ENCODE results near the gene GREB1. TPM values are rescaled to one million over a fixed set of nuclear protein-coding genes. Genes with fewer than 3 reads are reported as not detected.

The GREB1 gene
- total and polyA plus RNA-seq, 2 of the 13 experiments (the other 11 are each of a cell fraction or from before 2014, with no cell fraction given) = 31.3 to 61.2 TPM

DNA sequence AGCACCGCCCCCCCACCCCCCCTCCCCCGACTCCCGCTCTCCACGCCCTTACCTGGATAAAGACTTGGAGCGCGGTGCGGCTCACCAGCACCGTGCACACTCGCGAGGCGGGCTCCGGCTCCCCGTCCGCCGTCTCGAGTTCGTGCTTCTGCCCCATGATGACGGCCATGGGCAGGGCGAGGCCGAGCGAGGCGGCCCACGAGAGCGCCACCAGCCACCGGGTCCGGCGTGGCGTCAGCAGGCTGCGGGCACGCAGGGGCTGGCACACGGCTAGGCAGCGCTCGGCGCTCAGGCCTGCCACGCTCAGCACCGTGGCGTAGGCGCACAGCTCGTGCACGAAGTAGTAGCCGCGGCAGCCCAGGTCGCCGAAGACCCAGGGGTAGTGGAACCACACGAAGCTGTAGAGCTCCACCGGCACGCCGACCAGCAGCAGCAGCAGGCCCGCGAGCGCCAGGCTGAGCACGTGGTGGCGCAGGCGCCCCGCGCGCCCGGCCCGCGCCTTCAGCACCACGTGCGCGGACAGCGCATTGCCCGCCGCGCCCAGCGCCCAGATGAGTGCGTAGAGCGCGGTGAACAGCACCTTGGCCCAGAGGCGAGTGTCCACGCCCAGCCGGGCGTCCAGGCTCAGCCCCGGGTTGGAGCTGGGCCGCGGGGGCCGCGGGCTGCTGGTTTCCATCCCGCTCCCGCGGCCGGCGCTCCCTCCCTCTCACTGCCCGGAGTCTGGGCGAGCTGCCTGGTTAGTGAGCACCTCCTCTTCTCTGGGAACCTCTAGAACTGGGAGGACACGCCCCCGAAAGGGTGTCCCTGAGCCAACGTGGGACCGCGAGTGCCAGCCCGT lies 135.8 kb downstream of the GREB1 start, which contains the start of gene NTSR2 (continued):
- TF ChIP-seq, protein P1, sequence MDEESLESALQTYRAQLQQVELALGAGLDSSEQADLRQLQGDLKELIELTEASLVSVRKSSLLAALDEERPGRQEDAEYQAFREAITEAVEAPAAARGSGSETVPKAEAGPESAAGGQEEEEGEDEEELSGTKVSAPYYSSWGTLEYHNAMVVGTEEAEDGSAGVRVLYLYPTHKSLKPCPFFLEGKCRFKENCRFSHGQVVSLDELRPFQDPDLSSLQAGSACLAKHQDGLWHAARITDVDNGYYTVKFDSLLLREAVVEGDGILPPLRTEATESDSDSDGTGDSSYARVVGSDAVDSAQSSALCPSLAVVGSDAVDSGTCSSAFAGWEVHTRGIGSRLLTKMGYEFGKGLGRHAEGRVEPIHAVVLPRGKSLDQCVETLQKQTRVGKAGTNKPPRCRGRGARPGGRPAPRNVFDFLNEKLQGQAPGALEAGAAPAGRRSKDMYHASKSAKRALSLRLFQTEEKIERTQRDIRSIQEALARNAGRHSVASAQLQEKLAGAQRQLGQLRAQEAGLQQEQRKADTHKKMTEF (CRISPR knock-in tag; IDR thresholded peaks at IDR 0.05) = peak; percentile 93
- TF ChIP-seq, protein P2, sequence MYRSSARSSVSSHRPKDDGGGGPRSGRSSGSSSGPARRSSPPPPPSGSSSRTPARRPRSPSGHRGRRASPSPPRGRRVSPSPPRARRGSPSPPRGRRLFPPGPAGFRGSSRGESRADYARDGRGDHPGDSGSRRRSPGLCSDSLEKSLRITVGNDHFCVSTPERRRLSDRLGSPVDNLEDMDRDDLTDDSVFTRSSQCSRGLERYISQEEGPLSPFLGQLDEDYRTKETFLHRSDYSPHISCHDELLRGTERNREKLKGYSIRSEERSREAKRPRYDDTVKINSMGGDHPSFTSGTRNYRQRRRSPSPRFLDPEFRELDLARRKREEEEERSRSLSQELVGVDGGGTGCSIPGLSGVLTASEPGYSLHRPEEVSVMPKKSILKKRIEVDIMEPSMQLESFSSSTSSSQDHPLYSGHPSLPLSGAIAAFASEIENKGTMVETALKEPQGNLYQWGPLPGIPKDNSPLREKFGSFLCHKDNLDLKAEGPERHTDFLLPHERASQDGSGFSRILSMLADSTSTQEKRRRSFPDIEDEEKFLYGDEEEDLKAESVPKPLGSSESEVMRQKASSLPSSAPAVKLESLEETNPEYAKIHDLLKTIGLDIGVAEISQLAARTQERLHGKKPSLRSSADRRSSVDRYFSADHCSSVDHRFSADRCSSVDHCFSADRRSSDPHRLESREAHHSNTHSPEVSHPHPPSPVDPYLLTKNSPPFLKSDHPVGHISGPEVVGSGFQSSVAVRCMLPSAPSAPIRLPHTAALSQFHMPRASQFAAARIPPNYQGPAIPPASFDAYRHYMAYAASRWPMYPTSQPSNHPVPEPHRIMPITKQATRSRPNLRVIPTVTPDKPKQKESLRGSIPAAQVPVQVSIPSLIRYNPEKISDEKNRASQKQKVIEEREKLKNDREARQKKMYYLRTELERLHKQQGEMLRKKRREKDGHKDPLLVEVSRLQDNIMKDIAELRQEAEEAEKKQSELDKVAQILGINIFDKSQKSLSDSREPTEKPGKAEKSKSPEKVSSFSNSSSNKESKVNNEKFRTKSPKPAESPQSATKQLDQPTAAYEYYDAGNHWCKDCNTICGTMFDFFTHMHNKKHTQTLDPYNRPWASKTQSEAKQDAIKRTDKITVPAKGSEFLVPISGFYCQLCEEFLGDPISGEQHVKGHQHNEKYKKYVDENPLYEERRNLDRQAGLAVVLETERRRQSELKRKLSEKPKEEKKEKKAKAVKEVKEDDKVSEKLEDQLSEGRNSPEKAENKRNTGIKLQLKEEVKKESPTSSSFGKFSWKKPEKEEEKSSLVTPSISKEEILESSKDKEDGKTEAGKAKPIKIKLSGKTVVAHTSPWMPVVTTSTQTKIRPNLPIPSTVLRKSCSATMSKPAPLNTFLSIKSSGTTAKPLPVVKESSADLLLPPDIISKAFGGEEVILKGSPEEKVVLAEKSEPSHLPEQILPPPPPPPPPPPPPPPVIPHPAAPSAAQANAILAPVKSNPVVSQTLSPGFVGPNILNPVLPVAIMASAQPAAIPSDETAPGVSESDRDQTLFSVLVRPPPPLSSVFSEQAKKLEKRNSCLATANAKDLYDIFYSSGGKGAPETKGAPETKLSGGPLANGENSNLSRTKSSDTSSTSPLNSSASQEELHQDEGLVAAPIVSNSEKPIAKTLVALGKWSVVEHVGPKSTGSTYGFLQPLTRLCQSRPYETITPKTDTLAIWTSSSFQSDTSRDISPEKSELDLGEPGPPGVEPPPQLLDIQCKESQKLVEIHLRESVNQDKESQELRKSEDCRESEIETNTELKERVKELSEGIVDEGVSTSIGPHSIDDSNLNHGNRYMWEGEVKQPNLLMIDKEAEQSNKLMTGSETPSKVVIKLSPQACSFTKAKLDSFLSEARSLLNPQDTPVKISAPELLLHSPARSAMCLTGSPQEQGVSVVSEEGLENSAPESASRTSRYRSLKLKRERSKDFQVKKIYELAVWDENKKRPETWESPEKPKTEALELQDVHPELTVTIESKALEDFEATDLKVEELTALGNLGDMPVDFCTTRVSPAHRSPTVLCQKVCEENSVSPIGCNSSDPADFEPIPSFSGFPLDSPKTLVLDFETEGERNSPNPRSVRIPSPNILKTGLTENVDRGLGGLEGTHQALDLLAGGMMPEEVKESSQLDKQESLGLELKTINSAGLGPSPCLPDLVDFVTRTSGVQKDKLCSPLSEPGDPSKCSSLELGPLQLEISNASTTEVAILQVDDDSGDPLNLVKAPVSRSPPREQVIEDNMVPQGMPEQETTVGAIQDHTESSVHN (CRISPR knock-in tag; IDR thresholded peaks at IDR 0.05) = peak; percentile 97; the same call in 1 of the 2 replicates
- TF ChIP-seq SALL1 (CRISPR knock-in tag; IDR thresholded peaks at IDR 0.05) = peak; percentile 100
- TF ChIP-seq, protein P3, sequence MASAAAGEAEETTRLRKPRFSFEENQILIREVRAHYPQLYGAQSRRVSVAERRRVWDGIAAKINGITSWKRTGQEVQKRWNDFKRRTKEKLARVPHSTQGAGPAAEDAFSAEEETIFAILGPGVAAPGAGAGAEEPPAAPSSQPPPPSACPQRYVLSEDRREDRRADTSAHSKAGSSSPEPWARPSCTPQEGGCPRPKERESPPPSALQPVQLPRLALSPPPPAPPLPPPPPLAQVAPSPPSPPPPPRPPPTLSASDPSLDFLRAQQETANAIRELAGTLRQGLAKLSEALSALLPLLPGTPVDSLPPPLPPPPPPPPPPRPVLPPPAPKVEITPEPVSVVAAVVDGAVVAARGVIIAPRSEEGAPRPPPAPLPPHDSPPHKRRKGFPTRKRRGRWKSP (CRISPR knock-in tag; IDR thresholded peaks at IDR 0.05) = peak; percentile 99
- peak; percentile 100 for TF ChIP-seq TSC22D2 (CRISPR knock-in tag; IDR thresholded peaks at IDR 0.05; ENCODE audit: borderline replicate concordance)
- TF ChIP-seq MZF1 (CRISPR knock-in tag; IDR thresholded peaks at IDR 0.05; ENCODE audit: borderline replicate concordance) = no peak
- TF ChIP-seq, protein P4, sequence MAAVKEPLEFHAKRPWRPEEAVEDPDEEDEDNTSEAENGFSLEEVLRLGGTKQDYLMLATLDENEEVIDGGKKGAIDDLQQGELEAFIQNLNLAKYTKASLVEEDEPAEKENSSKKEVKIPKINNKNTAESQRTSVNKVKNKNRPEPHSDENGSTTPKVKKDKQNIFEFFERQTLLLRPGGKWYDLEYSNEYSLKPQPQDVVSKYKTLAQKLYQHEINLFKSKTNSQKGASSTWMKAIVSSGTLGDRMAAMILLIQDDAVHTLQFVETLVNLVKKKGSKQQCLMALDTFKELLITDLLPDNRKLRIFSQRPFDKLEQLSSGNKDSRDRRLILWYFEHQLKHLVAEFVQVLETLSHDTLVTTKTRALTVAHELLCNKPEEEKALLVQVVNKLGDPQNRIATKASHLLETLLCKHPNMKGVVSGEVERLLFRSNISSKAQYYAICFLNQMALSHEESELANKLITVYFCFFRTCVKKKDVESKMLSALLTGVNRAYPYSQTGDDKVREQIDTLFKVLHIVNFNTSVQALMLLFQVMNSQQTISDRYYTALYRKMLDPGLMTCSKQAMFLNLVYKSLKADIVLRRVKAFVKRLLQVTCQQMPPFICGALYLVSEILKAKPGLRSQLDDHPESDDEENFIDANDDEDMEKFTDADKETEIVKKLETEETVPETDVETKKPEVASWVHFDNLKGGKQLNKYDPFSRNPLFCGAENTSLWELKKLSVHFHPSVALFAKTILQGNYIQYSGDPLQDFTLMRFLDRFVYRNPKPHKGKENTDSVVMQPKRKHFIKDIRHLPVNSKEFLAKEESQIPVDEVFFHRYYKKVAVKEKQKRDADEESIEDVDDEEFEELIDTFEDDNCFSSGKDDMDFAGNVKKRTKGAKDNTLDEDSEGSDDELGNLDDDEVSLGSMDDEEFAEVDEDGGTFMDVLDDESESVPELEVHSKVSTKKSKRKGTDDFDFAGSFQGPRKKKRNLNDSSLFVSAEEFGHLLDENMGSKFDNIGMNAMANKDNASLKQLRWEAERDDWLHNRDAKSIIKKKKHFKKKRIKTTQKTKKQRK (IDR thresholded peaks at IDR 0.05; ENCODE audit: low read length) = no peak
- TF ChIP-seq, protein P5, sequence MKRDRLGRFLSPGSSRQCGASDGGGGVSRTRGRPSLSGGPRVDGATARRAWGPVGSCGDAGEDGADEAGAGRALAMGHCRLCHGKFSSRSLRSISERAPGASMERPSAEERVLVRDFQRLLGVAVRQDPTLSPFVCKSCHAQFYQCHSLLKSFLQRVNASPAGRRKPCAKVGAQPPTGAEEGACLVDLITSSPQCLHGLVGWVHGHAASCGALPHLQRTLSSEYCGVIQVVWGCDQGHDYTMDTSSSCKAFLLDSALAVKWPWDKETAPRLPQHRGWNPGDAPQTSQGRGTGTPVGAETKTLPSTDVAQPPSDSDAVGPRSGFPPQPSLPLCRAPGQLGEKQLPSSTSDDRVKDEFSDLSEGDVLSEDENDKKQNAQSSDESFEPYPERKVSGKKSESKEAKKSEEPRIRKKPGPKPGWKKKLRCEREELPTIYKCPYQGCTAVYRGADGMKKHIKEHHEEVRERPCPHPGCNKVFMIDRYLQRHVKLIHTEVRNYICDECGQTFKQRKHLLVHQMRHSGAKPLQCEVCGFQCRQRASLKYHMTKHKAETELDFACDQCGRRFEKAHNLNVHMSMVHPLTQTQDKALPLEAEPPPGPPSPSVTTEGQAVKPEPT (CRISPR knock-in tag; IDR thresholded peaks at IDR 0.05; ENCODE audit: low read depth) = peak; percentile 97
- TF ChIP-seq HDAC6 (IDR thresholded peaks at IDR 0.05; ENCODE audit: low read depth, low read length) = no peak
- TF ChIP-seq NFE2L1 (CRISPR knock-in tag; IDR thresholded peaks at IDR 0.05; ENCODE audit: borderline replicate concordance) = 0 out of 2 replicates have a peak, but pooled peaks have one; percentile 67
- peak; percentile 100 for TF ChIP-seq NFKB2 (CRISPR knock-in tag; IDR thresholded peaks at IDR 0.05; ENCODE audit: borderline replicate concordance)

Data from HepG2 (cell line).